GM18951 (cell line): Measurements from ENCODE around the gene ZNF718.
"Not testable (repeated sequence)": the region's sequence is repeated elsewhere in the genome, so short reads cannot be mapped to it uniquely, and the experiment has no call there.

Source experiments
- POLR2A ChIP-seq: IDR thresholded peaks from 4 replicates; pipeline ENCODE4 v1.6.1; 2011; ENCODE audit warnings: mild to moderate bottlenecking; ENCODE audit not compliant: insufficient read length, insufficient read depth; ENCODE audit errors: extremely low read depth
- in situ Hi-C: fragments of 300-500 bp; cut with MboI; formaldehyde crosslinking; loops from one replicate; pipeline ENCODE4 v1.12.0; 2022; ENCODE audit warnings: low sequenced_read_pairs, mixed read lengths, inconsistent platforms; ENCODE audit not compliant: unreplicated experiment

Gene ZNF718

DNA sequence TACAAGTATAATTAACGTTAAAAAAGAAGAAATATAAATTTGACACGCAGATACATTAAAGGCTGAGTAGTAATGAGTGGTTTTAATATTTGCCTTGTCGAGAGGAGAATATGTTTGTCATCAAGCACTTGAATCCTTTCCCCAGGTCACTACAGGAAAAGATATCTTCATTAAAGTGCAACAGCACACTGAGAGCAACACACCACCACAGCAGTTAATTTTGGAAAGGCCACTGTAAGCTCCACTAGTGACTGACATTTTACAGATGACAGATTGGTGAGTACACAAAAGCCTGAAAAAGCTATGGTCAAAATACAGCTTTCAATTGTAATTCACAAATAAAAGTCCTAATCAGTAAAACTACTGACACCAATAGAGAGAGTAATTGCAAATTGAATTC, 76.6 kb downstream of the ZNF718 start:
- no peak for TF ChIP-seq POLR2A
- in situ Hi-C loops = no loop called here

DNA sequence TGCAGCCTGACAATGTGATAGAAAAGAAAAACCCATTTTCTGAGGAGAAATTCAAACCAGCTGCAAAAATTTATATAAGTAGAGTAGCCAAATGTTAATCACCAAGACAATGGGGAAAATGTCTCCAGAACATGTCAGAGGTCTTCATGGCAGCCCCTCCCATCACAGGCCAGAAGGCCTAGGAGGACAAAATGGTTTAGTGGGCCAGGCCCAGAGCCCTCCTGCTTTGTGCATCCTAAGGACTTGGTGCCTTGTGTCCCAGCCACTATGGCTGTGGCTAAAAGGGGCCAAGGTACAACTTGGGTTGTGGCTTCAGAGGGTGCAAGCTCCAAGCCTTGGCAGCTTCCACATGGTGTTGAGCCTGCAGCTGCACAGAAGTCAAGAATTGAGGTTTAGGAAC, 78.5 kb downstream of the ZNF718 start:
- in situ Hi-C loops = not testable (repeated sequence)

DNA sequence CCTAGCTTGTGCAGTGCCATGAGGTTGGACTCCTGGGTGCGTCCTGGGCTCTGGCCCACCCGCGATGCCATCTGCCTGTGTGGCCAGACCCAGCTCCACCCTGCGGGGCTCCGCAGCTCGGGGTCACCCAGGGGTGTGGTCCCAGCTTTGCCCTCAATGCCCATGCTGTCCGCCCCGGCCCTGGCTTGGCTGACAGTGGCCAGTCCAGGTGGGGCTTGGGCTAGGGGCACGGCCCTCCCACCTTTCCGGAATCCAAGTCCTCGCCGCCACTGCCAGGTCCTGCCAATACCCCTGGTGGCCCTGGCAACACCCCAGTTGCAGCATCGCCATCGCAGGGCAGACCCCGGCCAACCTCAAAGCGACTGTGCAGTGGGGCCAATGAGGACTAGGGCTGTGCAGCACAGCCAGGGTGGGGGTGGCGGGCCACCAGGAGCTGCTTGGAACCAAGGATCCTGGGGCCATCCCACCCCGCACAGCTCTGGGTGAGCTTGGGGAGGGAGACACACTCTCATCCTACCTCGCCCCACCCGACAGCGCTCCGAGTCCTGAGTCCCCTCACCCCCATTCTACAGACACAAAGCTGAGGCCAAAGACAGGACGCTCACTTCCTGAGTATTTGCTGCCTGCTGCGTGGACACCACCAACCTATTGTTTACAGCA, 80.9 kb downstream of the ZNF718 start:
- no peak for TF ChIP-seq POLR2A
- in situ Hi-C loops = no loop called here

DNA sequence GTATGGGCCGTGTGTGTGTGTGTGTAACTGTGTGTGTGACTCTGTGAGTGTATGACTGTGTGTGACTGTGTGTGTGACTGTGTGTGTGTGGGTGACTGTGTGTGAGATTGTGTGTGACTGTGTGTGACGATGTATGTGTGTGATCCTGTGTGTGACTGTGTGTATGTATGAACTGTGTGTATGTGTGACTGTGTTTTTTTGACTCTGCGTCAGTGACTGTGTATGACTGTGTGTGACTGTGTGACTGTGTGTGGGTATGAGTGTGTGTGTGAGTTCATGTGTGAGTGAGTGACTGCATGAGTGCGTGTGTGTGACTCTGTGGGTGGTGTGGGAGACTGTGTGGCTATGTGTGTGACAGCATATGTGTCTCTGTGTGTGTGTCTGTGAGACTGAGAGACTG, 81.8 kb downstream of the ZNF718 start:
- in situ Hi-C loops = no loop called here
- TF ChIP-seq POLR2A = no peak

DNA sequence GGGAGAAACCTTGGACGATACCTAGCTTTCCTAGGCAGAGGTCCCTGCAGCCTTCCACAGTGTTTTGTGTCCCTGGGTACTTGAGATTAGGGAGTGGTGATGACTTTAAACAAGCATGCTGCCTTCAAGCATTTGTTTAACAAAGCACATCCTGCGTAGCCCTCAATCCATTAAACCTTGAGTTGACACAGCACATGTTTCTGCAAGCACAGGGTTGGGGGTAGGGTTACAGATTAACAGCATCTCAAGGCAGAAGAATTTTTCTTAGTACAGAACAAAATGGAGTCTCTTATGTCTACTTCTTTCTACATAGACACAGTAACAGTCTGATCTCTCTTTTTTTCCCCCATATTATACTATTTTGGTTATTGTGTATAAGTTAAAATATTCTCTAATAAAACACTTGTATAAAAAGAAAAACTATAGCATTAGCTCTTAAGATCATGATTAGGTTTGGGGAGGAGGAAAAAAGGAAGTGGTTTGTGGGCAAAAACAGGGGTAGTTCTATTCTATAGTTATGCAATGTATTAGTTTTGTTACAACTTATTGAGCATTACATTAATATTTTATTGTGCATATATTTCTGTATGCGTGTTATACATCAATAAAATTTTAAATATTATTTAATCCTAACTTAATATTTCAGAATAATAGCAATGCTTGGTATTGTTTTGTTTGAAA, 84.3 kb downstream of the ZNF718 start:
- in situ Hi-C loops = not testable (repeated sequence)

DNA sequence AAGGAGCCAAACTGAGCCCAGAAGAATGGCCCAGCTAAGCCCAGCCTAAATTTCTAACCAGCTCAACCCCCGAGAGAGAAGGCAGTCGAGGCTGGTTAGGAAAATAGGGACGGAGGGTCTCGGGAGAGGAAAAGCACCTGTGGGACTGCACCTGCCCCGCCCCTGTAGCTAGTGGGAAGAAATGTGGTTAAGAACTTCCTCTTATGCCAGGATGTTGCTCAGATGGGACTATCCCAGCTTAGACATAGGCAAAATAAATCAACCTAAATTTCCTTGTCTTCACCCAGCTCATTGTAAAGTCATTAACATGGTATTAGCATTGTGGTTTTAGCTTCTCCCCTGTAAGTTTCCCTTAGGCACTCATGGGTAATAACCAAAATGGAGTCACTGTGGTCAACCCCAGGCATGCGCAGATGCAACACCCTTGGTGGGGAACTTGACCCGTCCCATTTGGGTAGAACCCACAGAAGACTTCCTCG, 86.8 kb downstream of the ZNF718 start:
- no peak for TF ChIP-seq POLR2A
- in situ Hi-C loops = no loop called here

DNA sequence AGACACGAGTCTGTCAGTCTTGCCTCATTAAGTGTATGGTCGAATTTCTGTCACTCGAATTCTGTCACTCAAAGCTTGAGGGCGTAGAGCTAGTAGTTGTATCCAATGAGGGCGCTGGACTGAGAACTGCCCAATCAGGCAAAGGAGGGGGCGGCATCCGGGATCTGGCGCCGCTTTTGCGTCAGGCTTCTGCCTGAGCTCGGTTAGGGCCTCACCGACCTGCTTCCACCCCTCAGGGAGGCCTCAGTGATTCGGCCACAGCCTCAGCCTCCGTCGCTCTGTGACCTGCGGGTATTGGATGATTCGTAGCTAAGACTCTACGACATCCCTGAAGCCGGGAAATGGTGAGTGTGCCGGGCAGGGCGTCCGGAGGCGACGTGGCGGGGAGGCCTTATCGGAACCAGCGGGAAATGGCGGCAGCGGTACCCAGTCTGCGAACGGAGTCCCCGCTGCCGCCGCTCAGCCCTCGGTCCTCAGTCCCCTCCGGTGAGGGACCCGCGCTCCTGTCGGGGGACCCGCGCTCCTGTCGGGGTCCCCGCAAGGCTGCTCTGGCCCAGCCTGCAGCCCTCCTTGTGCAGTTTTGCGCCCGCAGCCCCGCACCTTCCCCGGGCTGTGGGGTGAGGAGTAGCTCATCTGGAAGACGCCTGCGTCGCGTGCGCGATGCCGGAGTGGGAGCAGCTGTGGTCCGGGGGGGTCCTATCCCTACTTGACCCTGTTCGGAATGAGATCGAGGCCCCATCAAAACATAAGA, 88.3 kb downstream of the ZNF718 start:
- in situ Hi-C loops = no loop called here
- no peak for TF ChIP-seq POLR2A

DNA sequence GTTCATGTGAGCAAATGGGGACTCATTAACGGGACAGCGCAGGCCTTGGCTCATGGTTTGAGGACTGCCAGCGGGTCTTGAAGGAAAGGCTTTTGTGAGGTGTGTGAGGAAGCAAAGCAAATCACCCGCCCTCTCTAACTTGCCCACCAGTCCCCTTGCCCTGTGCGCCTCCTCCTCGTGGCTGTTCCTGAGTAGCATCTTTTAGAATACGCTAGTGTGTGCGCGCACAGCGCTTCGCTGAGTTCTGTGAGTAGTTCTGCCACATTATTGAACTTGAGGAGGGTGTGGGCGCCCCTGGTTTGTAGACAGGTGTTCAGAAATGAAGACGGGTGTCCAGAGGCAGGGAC, 88.9 kb downstream of the ZNF718 start:
- in situ Hi-C loops = not testable (repeated sequence)
